Measurements from ENCODE around the gene LGALS3BP. TPM values are rescaled to one million over a fixed set of nuclear protein-coding genes. Genes with fewer than 3 reads are reported as not detected.
"Not testable (repeated sequence)": the region's sequence is repeated elsewhere in the genome, so short reads cannot be mapped to it uniquely, and the experiment has no call there.

LGALS3BP gene
- total RNA-seq, 1 experiment from 2014 or later, result 747 TPM

GRCh38 chr17:78947235-78948149 is 32.2 kb downstream of the LGALS3BP start:
- no peaks in the 10 kb centered on the region for H3K9me3 Mint-ChIP-seq (ENCODE audit: low read depth, unreplicated experiment)
- H3K4me3 Mint-ChIP-seq (ENCODE audit: low read depth, unreplicated experiment), result no peak overlapping the region
- H3K27ac Mint-ChIP-seq (ENCODE audit: unreplicated experiment), result no peak overlapping the region
- H3K27me3 Mint-ChIP-seq (ENCODE audit: unreplicated experiment), result no peaks in the 10 kb centered on the region
- H3K36me3 Mint-ChIP-seq (ENCODE audit: insufficient read depth, unreplicated experiment), result no peaks in the 10 kb centered on the region
- intact Hi-C loops (cut with micrococcal nuclease; ENCODE audit: unreplicated experiment), result no loop called here
- TF ChIP-seq CTCF (IDR thresholded peaks at IDR 0.05; ENCODE audit: unreplicated experiment), result no peak
- CTCF ChIA-PET, result interaction anchor here (1.2 kb wide), 1 partner anchor 11 kb away, joined by 3 read pairs; no protein-coding TSS in a partner anchor
- DNase-seq, result no peak
- no TSS peak for BruUV-seq (replicated peaks)
- H3K4me1 Mint-ChIP-seq (ENCODE audit: low read depth, unreplicated experiment), result peaks cover 19% of the 10 kb centered on the region

- no peaks in the 10 kb centered on the region for H3K9me3 Mint-ChIP-seq (ENCODE audit: low read depth, unreplicated experiment)
- intact Hi-C loops (cut with micrococcal nuclease; ENCODE audit: unreplicated experiment), result no loop called here
- no peaks in the 10 kb centered on the region for H3K36me3 Mint-ChIP-seq (ENCODE audit: insufficient read depth, unreplicated experiment)
- H3K4me1 Mint-ChIP-seq (ENCODE audit: low read depth, unreplicated experiment), result peaks cover 19% of the 10 kb centered on the region
- CTCF ChIA-PET, result interaction anchor here (1.2 kb wide), 1 partner anchor 12 kb away, joined by 3 read pairs; no protein-coding TSS in a partner anchor
- no peak for DNase-seq
- no peak overlapping the region for H3K4me3 Mint-ChIP-seq (ENCODE audit: low read depth, unreplicated experiment)
- no peaks in the 10 kb centered on the region for H3K27me3 Mint-ChIP-seq (ENCODE audit: unreplicated experiment)
- TF ChIP-seq CTCF (IDR thresholded peaks at IDR 0.05; ENCODE audit: unreplicated experiment), result no peak
- no peak overlapping the region for H3K27ac Mint-ChIP-seq (ENCODE audit: unreplicated experiment)
- BruUV-seq (replicated peaks), result no TSS peak
These were observed 33.1 kb downstream of the LGALS3BP start for GRCh38 chr17:78946631-78947030.

- Mint-ChIP-seq H3K27ac (ENCODE audit: unreplicated experiment) (no peak overlapping the region), H3K9me3 (ENCODE audit: low read depth, unreplicated experiment) (no peaks in the 10 kb centered on the region), H3K4me3 (ENCODE audit: low read depth, unreplicated experiment) (no peak overlapping the region), H3K4me1 (ENCODE audit: low read depth, unreplicated experiment) (peaks cover 19% of the 10 kb centered on the region), H3K27me3 (ENCODE audit: unreplicated experiment) (no peaks in the 10 kb centered on the region), H3K36me3 (ENCODE audit: insufficient read depth, unreplicated experiment) (no peaks in the 10 kb centered on the region)
- intact Hi-C loops (cut with micrococcal nuclease; ENCODE audit: unreplicated experiment), result no loop called here
- no peak for TF ChIP-seq CTCF (IDR thresholded peaks at IDR 0.05; ENCODE audit: unreplicated experiment)
- CTCF ChIA-PET, result interaction anchor here (0.6 to 1.2 kb wide), 2 partner anchors 13 to 80 kb away, joined by 3 to 4 read pairs; no protein-coding TSS in a partner anchor
- no TSS peak for BruUV-seq (replicated peaks)
- DNase-seq, result no peak
These were observed 33.6 kb downstream of the LGALS3BP start for GRCh38 chr17:78946131-78946530.

GRCh38 chr17:78945455-78945854 is 34.3 kb downstream of the LGALS3BP start:
- peaks cover 19% of the 10 kb centered on the region for H3K4me1 Mint-ChIP-seq (ENCODE audit: low read depth, unreplicated experiment)
- BruUV-seq (replicated peaks); intact Hi-C loops (cut with micrococcal nuclease; ENCODE audit: unreplicated experiment); H3K4me3 Mint-ChIP-seq (ENCODE audit: low read depth, unreplicated experiment); H3K36me3 Mint-ChIP-seq (ENCODE audit: insufficient read depth, unreplicated experiment); H3K9me3 Mint-ChIP-seq (ENCODE audit: low read depth, unreplicated experiment); H3K27me3 Mint-ChIP-seq (ENCODE audit: unreplicated experiment); DNase-seq; H3K27ac Mint-ChIP-seq (ENCODE audit: unreplicated experiment): not testable (repeated sequence)
- CTCF ChIA-PET, result interaction anchor here (0.6 kb wide), 1 partner anchor 81 kb away, joined by 4 read pairs; no protein-coding TSS in a partner anchor

- Mint-ChIP-seq H3K4me1 (ENCODE audit: low read depth, unreplicated experiment) (peaks cover 19% of the 10 kb centered on the region), H3K4me3 (ENCODE audit: low read depth, unreplicated experiment) (no peak overlapping the region), H3K27me3 (ENCODE audit: unreplicated experiment) (no peaks in the 10 kb centered on the region), H3K36me3 (ENCODE audit: insufficient read depth, unreplicated experiment) (no peaks in the 10 kb centered on the region), H3K27ac (ENCODE audit: unreplicated experiment) (no peak overlapping the region), H3K9me3 (ENCODE audit: low read depth, unreplicated experiment) (no peaks in the 10 kb centered on the region)
- no TSS peak for BruUV-seq (replicated peaks)
- CTCF ChIA-PET, result no interaction called here
- no peak for DNase-seq
- TF ChIP-seq CTCF (IDR thresholded peaks at IDR 0.05; ENCODE audit: unreplicated experiment), result no peak
- intact Hi-C loops (cut with micrococcal nuclease; ENCODE audit: unreplicated experiment), result no loop called here
These were observed 34.8 kb downstream of the LGALS3BP start for GRCh38 chr17:78944956-78945355.
